ENCODE data around the gene GABRP. TPM values are rescaled to one million over a fixed set of nuclear protein-coding genes. Genes with fewer than 3 reads are reported as not detected.
"Not testable (repeated sequence)": the region's sequence is repeated elsewhere in the genome, so short reads cannot be mapped to it uniquely, and the experiment has no call there.

Gene GABRP
- total RNA-seq, 1 donor = not detected

- DNase-seq (ENCODE audit: low read depth) = no peak
- H3K4me3 ChIP-seq (ENCODE audit: low read depth, low read length) = no peak overlapping the region
- no peak for TF ChIP-seq CTCF (IDR thresholded peaks at IDR 0.05; ENCODE audit: insufficient read depth, low read length)
Observed at GRCh38 chr5:170826117-170826516, 42.6 kb downstream of the GABRP start.

GRCh38 chr5:170832241-170832640, 48.7 kb downstream of the GABRP start:
- no peak for TF ChIP-seq CTCF (IDR thresholded peaks at IDR 0.05; ENCODE audit: insufficient read depth, low read length)
- no peak for DNase-seq (ENCODE audit: low read depth)
- H3K4me3 ChIP-seq (ENCODE audit: low read depth, low read length) = no peak overlapping the region

GRCh38 chr5:170833981-170834380, 50.5 kb downstream of the GABRP start:
- not testable (repeated sequence) for H3K4me3 ChIP-seq (ENCODE audit: low read depth, low read length); DNase-seq (ENCODE audit: low read depth)

DNA sequence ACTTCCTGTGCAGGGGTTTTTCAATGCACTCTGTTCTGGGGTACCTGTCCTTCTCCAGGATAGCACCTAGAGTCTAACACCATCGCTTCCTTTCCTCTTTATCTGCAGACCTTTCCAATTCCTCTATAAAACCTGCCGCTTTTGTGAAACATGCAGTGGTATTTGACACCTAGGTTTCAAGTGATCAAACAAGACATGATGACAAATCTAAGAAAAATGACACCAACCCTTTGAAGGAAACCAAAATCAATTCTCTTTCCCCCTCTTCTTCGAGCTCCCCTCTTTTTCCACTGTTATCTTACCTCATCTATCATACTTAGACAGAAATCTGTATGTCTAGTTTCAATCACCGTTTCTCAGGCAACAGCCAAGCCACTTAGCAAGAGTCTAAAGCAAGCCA, 52.7 kb downstream of the GABRP start:
- no peak overlapping the region for H3K4me3 ChIP-seq (ENCODE audit: low read depth, low read length)
- no peak for TF ChIP-seq CTCF (IDR thresholded peaks at IDR 0.05; ENCODE audit: insufficient read depth, low read length)
- no peak for DNase-seq (ENCODE audit: low read depth)

DNA sequence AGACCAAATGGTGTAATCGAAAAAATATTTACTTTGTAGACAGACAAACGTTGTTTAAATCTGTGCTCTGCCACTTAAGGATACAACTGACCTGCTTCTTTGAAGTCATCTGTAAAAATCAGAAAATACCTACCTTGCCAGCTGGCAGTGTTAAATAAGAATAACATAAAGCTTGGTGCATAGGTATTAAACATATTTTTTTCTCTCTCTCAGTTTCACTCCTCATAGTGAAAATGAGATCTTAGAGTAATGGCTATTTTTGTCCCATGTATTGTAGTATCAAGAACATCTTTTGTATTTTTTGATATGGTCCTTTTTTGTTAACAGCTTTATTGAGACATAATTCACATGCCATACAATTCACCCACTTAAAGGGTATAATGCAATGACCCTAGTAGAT, 60.3 kb downstream of the GABRP start:
- no peak for TF ChIP-seq CTCF (IDR thresholded peaks at IDR 0.05; ENCODE audit: insufficient read depth, low read length)
- no peak for DNase-seq (ENCODE audit: low read depth)
- no peak overlapping the region for H3K4me3 ChIP-seq (ENCODE audit: low read depth, low read length)

DNA sequence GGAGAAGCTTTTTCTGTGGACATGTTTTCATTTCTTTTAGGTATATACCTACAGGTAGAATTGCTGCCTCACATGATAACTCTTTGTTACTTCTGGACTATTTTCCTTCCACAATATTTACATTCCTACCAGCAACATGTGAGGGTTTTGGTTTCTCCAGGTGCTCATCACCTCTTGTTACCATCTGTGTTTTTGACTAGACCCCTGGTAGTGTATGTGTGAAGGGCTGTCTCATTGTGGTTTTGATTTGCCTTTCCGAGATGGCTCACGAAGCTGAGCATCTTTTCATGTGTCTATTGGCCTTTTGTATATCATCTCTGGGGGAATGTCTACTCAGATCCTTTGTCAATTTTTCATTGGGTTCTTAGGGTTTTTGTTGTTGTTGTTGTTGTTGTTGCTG, 61.1 kb downstream of the GABRP start:
- no peak overlapping the region for H3K4me3 ChIP-seq (ENCODE audit: low read depth, low read length)
- no peak for TF ChIP-seq CTCF (IDR thresholded peaks at IDR 0.05; ENCODE audit: insufficient read depth, low read length)
- no peak for DNase-seq (ENCODE audit: low read depth)

DNA sequence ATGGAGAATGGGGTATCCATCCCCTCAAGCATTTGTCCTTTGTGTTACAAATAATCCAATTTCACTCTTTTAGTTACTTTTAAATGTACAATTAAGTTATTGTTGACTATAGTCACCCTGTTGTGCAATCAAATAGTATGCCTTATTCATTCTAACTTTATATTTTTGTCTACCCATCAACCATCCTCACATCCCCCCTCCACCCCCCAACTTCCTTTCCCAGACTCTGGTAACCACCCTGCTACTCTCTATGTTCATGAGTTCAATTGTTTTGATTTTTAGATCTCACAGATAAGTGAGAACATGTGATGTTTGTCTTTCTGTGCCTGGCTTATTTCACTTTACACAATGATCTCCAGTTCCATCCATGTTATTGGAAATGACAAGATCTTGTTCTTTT, 62.9 kb downstream of the GABRP start:
- DNase-seq (ENCODE audit: low read depth) = no peak
- no peak for TF ChIP-seq CTCF (IDR thresholded peaks at IDR 0.05; ENCODE audit: insufficient read depth, low read length)
- H3K4me3 ChIP-seq (ENCODE audit: low read depth, low read length) = no peak overlapping the region
